ENCODE data around the gene PEX11G.

PEX11G gene

DNA sequence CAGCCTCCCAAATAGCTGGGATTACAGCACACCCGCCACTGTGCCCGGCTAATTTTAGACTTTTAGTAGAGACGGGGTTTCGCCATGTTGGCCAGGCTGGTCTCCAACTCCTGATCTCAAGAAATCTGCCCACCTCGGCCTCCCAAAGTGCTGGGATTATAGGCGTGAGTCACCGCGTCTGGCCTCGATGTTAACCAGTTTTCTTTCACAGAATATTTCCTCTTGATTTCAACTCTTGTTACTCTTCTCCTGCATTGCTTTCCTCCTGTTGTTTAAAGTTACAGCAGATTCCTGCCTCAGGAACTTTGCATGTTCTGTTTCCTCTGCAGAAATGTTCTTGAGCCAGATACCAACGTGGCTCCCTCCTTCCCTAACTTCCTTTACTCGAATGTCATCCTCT lies 3.7 kb upstream of the PEX11G start:
- no peak for DNase-seq (ENCODE audit: low read depth)

DNA sequence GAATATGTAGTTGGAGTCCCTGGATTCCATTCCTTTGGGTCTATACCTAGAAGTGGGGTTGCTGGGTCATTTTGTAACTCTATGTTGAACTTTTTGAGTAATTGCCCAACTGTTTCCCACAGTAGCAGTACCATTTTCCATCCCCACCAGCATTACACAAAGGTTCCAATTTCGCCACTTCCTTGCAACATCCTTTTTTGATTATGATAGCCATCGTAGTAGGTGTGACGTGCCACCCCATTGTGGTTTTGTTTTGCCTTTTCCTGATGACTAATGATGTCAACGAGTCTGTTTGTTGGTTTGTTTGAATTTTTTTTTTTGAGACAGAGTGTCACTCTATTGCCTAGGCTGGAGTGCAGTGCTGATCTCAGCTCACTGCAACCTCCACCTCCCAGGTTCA lies 3.3 kb upstream of the PEX11G start:
- DNase-seq (ENCODE audit: low read depth), result no peak

DNA sequence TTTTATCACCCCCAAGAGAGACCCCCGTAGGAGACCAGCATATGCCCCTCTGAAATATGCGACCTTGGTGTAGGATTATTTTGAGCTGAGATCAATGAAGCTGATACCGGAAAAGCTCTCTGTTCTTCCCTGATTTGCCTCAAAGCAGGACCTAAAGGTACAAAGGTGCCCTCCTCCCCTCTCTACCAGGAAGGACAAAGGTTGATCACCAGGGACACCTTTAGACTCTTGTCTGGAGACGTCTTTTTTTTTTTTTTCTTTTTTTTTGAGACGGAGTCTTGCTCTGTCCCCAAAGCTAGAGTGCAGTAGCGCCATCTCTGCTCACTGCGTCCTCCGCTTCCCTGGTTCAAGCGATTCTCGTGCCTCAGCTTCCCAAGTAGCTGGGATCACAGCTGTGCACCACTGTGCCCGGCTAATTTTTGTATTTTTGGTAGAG lies 792 bp upstream of the PEX11G start:
- DNase-seq (ENCODE audit: low read depth), result no peak

DNA sequence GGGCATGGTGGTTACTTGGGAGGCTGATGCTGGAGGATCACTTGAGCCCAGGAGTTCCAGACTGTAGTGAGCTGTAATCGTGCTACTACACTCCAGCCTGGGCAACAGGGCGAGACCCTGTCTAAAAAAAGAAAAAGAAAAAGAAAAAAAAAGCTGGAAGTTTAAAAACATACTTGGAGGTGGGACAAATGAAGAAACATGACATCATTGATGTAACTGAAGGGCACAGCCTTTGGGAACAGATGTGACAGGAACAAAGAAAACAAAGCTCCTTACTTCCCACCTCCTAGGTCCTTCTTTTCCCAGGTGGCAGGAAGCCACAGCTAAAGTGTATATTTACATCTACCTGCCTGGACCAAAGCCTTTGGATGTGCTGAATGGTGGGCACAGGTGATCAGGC lies 1.9 kb downstream of the PEX11G start:
- no peak for DNase-seq (ENCODE audit: low read depth)

DNA sequence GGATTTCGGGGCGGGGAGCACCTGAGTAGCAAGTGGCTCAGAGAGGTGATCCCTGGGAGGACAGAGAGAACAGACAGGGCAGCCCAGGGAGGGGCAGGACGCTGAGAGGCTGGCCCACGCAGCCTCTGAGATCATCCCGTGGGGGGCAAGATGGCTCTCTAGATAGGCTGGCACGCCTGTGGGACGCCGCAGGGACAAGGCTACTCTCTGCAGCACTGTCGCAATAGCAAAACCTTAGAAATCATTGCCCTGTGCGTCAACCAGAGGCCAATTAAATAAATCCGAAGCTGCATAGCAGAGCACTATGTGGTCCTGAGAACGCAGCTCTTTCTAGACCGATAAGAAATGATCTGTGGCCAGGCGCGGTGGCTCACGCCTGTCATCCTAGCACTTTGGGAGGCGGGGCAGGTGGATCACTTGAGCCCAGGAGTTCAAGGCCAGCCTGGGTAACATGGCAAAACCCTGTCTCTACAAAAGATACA lies 5.1 kb downstream of the PEX11G start:
- no peak for DNase-seq (ENCODE audit: low read depth)

DNA sequence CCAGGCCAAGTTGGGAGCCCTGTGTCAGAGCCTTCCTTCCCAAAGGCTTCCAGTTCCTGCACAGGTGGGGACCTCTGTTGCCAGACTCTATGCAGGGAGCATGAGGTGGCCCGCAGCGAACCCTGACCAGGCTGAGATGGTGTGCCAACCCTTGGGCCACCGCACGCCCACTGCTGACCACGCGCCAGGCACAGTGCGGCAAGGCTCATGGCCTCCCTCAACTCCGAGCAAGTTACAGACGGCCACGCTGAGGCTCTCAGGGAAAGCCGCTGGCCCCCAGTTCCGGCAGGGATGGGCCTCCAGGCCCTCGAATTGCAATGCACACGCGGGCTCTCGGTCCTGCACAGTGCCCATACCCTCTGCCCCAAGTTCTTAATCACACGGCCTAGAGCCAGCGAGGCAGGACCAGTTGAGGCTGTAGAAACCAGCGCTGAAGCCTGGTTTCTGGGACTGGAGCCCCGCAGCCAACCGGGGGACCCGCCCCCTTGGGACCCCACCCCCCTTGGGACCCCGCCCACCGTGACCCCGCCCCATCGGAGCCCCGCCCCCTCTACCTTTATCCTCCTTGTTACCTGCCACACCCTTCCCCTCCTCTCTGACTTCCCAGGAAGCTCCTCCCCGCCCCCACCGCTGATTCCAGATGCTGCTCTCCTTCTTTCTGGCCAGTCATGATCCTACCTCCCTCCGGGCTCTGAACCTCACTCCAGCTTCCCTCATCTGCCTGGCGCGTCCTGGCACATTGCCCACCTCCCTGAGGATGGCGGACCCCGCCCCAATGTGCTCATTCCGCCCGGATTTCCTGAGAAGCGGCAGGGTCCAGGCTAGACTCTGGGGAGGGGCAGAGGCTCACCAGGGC lies 6.0 kb downstream of the PEX11G start:
- DNase-seq (ENCODE audit: low read depth), result no peak

DNA sequence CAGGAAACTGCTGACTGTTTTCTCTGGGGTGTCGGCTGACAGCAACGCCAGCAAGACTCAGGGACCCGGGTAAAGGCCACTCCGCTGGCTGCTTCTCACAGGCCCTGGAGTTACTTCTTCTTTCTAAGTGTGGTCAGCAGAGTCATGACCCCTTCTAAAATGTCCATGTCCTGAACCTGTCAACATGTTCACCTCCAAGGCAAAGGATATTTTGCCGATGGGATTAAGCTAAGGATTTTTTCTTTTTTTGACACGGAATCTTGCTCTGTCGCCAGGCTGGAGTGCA lies 7.9 kb downstream of the PEX11G start:
- no peak for DNase-seq (ENCODE audit: low read depth)

DNA sequence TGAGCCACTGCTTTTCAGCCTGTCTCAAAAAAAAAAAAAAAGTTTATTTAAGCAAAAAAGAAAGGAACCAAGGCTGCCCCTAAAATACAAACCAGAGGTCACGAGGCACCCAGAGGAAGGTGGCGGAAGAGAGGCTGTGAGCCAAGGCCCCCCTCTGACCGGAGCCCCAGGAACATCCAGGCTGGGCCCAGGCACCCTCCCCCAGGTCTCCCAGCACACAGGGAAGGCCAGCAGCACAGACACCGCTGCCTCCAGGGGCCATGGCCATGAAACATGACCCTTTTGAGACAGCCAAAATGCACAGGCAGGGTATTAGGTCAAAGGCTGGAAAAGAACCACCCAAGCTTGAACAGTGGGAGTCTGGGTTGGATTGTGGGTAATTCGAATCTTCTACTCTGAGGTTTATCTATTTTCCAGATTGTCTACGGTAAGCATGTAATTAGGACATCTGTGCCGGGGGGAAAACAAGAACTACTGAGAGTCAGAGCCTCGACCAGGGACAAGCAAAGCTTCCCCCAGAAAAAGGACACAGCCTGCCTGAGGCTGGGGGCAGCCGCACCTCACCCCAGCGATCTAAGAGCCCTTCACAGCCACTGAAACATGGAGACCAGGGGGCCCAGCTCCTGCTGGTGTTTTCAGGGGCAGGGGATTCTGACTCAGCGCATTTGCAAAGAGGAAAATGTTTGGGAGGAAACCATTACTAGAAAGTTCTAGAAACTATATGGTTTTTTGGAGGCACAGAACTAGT lies 8.4 kb downstream of the PEX11G start:
- no peak for DNase-seq (ENCODE audit: low read depth)

DNA sequence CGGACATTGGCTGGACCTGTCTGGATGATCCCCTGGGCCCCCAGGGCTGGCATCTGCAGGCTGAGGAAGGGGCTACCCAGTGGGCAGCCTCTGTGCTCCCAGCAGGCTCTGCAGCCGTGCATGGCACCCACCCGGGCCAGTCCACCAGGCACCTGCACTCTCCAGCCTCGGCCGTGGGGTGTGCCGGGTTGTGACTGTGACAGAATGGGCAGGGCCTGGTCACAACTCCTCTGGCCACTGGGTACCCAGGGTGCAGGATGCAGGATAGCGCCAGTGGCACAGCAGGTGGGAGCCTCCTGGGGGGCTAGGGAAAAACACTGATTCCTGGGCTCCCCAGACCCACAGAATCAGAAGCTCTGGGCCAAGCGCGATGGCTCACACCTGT lies 10.0 kb downstream of the PEX11G start:
- no peak for DNase-seq (ENCODE audit: low read depth)

DNA sequence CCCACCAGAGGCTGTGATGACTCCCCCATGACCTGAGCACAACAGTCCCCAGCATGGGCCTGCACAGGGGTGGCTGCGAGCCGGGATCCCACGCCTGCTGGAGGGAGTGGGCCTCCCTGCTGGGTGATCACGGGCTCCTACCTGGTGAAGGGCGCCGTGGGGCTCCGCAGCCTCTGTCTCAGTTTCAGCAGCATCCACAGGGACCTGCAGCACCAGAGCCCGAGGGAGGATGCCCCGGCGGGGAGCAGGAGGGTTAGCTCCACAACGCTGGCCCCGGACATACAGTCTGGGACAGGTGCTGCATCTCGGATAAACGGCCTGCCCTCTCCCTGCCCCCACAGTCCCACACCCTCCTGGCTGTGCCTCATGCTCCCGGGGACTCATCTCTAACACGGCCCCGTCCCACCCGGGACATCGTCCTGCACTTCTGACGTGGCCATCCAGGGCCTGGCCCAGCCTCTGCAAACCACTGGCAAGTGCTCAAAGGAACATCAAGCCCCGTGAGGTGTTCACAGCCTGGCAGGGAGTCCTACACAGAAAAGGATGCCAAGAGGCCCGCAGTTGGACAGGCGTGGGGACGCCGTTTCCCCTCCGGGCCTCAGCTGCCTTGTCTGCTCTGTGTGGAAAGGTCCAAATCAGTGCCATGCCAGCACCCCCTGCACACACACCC lies 10.5 kb downstream of the PEX11G start:
- no peak for DNase-seq (ENCODE audit: low read depth)

DNA sequence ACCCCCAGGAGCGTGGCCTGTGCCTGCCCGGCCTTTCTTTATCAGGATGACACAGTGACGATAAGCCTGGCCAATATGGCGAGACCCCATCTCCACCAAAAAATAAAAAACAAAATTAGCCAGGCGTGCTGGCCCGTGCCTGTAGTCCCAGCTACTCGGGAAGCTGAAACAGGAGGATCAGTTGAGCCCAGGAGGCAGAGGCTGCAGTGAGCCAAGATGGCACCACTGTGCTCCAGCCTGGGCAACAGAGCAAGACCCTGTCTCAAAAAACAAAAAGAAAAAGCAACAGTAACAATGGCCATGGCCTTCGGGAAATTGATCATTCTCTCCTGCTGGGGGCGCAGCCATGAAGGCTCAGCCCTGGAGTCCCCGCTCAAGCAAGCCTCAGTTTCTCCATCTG lies 11.1 kb downstream of the PEX11G start:
- DNase-seq (ENCODE audit: low read depth), result no peak

DNA sequence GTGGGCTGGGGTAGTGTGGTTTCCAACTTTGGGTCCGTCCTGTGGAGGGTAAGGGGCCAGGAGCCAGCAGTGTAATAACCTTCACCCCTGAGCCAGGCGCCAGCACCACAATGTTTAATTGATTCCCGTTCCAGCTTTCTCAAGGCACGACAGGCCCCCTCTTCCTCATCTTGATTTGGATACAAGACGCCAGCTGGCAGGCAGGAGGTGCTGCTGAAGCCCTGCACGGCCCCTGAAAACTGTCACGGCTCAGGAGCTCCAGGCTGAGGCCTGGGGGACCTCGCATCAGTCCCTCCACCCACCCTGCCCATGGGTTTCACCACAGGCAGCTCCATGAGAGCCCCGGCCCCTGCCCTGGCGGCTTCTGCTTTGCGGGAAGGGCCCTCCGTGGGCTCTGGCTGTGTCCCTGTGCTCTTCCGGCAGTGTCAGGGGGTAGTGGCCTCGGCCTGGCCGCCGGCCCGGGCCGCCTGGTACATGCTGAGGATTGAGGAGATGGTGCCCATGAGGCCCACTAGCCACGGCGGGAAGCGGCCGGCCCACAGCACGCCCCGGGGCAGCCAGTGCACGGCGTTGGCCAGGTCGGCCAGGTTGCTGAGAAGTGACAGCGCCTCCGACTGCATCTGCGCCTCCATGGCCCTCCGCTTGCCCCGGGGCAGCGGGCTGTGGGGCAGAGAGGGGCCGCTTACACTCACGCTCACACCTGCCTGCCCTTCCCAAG lies 11.9 kb downstream of the PEX11G start:
- DNase-seq (ENCODE audit: low read depth), result no peak

DNA sequence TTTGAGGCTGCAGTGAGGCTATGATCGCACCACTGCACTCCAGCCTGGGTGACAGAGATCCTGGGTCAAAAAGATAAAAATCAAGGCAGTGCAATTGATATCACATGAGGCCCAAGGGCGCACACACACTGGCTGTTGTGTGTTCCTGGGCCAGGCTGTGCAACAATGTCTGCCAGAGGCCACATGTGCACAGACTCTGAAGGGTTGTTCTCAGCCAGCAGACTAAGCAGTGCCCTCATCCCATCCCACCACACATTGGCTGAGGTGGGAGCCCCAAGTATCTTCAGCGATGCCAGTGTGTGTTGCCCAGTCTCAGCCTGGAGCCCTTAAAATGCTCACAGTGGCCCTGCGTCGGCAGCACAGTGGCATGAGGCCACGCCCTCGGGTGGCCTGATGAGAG lies 12.6 kb downstream of the PEX11G start:
- no peak for DNase-seq (ENCODE audit: low read depth)

DNA sequence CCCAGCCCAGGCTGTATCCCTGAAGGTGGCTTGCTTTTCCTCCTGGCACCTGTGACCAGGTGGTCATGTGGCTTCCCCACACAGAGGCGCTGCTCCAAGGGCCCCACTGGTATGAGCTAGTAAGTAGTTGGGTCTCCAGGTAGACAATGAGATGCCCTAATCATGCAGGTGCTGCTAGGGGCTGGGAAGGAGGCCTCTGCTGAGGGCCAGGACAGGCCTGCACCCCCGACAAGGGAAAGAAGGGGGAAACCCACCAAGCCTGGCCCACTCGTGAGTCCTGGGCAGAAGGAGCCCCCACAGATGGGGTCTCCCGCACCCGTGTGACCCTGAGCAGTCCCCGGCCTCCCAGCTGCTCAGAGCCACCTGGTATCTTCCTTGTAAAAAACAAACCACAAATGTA lies 13.2 kb downstream of the PEX11G start:
- DNase-seq (ENCODE audit: low read depth), result no peak

DNA sequence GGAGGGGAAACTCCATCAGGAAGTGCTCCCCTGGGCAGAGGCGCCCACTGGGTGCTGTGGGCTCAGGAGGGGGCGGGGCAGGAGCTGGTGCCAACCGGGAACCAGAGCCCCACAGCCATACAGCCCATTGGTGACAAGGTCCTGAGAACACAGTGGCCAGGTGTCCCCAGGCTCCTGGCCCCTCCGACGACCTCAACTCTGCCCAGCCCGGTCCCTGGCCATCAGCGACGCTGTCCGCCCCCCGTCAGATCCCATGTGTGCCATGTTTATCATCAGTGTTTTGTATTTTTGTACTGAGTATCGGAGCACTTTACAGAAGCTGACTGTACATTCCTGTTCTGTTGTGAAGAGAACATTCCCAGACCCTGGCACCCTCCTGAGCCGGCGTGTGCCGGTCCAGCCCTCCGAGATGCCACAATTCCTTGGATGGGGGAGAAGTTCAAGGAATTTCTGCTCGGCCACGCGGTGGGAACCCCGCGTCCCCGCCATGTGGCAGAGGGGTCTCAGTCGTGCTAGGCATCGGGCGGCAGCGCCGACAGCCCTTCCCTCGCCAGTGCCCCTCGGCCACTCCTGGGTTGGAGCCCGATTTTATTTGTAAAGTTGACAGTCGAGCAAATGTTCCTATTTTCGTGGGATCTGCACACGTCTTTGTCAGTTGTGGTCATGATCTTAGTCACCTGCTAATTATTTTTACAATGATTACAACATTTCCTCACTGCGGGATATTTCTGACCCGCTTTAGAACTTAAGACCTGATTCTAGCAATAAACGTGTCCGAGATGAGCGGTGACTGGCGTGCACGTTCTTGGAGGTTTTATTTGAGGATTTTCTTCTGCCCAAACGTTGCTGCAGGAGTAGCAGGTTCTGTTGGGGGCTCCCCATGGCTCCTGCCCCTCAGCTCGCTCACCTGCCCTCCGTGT lies 16.9 kb downstream of the PEX11G start:
- DNase-seq (ENCODE audit: low read depth), result no peak

DNA sequence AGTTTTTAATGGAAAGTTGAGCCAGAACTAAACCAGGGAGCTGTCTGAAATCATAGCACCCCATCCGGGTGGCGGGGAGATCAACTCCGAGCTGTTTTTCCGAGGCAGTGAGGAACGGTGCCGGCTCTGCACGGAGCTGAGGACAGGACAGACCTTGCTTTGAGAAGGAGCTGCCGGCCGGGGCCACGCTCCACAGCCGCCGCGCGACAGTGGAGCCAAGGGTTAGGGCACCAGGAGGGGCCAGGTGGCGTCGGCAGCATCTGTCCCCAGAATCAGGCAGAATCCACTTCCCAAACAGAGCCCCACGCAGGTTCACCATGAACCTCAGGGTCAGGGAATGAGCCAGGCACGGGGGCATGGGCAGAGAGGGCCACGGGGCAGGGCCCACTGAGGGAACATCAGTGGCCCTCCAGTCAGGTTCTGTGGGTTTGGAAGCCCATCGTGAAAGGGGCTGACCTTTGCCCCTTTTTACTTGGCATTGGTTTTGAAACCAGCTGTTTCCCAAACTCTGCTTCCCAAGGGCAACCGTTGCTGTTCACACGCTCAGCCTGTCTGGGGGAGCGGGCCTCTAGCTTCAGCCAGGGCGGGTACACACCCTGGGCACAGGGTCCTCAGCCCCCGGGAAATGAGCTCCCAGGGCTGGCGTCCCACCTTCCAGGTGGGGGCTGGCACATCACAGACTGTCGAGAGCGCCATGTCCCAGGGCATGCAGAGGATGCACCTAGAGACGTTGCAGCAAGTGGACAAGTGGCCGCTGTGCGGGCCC lies 18.1 kb downstream of the PEX11G start:
- no peak for DNase-seq (ENCODE audit: low read depth)

DNA sequence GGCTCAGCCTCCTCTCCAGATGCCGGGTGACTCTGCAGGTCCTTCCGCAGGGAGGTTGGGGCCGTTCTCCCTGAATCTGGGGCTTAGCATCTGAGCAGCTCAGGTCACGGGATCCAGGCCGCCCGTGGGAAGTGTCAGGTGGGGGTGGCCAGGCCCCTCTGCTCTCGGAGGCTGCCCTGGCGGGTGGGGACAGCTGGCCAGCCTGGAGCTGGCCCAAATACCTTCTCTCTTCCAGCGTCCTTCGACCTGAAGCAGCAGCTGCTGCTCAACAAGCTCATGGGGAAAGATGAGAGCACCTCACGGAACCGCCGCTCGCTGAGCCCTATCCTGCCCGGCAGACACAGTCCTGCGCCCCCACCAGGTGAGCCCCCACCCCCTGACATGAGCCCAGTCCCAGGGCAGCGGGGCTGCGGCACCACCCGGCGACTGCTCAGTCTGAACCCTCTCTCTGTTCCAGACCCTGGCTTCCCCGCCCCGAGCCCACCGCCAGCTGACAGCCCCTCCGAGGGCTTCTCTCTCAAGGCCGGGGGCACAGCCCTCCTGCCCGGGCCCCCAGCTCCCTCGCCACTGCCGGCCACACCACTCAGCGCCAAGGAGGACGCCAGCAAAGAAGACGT lies 19.1 kb downstream of the PEX11G start:
- no peak for DNase-seq (ENCODE audit: low read depth)

DNA sequence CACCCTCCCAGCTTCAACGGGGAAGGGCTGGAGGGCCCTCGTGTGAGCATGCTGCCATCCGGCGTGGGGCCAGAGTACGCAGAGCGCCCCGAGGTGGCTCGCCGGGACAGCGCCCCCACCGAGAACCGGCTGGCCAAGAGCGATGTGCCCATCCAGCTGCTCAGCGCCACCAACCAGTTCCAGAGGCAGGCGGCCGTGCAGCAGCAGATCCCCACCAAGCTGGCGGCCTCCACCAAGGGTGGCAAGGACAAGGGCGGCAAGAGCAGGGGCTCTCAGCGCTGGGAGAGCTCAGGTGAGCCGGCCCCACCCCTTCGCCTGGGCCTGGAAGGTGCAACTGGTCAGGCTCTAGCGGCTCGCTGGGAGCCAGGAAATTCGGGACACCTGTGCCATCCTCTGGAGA lies 20.0 kb downstream of the PEX11G start:
- no peak for DNase-seq (ENCODE audit: low read depth)

DNA sequence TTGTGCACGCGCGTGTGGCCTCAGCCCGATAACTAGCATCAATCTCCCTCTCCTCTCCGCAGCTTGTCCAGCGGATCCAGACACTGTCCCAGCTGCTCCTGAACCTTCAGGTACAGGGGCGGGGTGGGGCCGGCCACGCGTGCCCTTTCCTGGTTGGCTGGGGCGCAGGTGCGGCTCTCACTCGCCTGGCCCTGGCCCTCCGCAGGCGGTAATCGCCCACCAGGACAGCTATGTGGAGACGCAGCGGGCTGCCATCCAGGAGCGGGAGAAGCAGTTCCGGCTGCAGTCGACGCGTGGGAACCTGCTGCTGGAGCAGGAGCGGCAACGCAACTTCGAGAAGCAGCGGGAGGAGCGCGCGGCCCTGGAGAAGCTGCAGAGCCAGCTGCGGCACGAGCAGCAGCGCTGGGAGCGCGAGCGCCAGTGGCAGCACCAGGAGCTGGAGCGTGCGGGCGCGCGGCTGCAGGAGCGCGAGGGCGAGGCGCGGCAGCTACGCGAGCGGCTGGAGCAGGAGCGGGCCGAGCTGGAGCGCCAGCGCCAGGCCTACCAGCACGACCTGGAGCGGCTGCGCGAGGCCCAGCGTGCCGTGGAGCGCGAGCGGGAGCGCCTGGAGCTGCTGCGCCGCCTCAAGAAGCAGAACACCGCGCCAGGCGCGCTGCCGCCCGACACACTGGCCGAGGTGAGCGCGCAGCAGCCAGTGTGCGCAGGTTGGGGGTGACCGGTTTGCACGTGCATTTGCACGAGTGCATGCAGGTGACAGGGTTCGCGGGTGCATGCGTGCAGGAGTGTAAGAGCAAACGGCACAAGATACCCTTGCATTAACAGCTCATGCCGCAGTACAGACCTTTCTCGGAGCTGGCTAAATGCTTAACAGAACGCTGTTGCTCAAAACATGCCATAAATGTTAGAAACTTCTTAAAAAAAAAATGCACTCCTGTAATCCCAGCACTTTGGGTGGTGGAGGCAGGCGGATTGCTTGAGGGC lies 21.5 kb downstream of the PEX11G start:
- no peak for DNase-seq (ENCODE audit: low read depth)

Data from GM04503 (cell line).